ENCODE results near the gene INAFM1. TPM values are rescaled to one million over a fixed set of nuclear protein-coding genes. Genes with fewer than 3 reads are reported as not detected.

INAFM1 gene
- total and polyA plus RNA-seq, 9 of the 15 experiments (the other 6 are each of a cell fraction or from before 2014, with no cell fraction given), result 0.71 to 30.9 (median 3.1) TPM

DNA sequence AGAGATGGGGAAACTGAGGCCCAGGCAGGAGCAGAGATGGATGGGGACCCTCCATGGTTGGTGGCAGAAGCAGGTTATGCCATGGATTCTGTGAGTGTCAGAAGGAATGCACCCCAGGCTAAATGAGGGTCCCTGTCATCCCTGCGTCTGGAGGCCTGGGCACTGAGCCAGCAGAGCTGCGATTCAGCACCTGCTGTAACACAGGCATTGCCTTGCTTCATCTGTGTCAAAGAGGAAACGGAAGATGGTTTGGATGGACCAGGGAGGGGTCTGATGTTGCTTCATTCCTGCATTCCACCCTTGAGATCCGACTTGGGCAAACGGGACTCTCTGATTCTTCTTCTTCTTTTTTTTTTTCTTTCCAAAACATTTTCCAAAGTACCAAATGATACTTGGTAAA is 36.1 kb downstream of the INAFM1 start (continued):
- no peak for TF ChIP-seq RBFOX2 (IDR thresholded peaks at IDR 0.05; ENCODE audit: low read depth, low read length)
- TF ChIP-seq FOXJ3 (CRISPR knock-in tag; IDR thresholded peaks at IDR 0.05), result no peak
- TF ChIP-seq ZNF561 (CRISPR knock-in tag; conservative IDR thresholded peaks at IDR 0.05), result no peak
- peak; percentile 63 for TF ChIP-seq CEBPB (tag; IDR thresholded peaks at IDR 0.05)
- TF ChIP-seq RUNX1 (IDR thresholded peaks at IDR 0.05; ENCODE audit: low read depth), result no peak
- TF ChIP-seq, protein P1, sequence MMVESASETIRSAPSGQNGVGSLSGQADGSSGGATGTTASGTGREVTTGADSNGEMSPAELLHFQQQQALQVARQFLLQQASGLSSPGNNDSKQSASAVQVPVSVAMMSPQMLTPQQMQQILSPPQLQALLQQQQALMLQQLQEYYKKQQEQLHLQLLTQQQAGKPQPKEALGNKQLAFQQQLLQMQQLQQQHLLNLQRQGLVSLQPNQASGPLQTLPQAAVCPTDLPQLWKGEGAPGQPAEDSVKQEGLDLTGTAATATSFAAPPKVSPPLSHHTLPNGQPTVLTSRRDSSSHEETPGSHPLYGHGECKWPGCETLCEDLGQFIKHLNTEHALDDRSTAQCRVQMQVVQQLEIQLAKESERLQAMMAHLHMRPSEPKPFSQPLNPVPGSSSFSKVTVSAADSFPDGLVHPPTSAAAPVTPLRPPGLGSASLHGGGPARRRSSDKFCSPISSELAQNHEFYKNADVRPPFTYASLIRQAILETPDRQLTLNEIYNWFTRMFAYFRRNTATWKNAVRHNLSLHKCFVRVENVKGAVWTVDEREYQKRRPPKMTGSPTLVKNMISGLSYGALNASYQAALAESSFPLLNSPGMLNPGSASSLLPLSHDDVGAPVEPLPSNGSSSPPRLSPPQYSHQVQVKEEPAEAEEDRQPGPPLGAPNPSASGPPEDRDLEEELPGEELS (CRISPR knock-in tag; IDR thresholded peaks at IDR 0.05; ENCODE audit: borderline replicate concordance), result no peak
- no peak for TF ChIP-seq SAFB2 (IDR thresholded peaks at IDR 0.05; ENCODE audit: borderline replicate concordance, low read depth, low read length, severe bottlenecking)
- 0 out of 4 replicates have a peak, but pooled peaks of 1 of the 2 experiments have one; percentile 33 for TF ChIP-seq RCOR1 (IDR thresholded peaks at IDR 0.05; ENCODE audit: borderline replicate concordance in 1 of 2, low read depth in 2 of 2, low read length in 2 of 2)
- TF ChIP-seq PRPF4 (IDR thresholded peaks at IDR 0.05; ENCODE audit: insufficient read depth, low read depth, low read length, poor library complexity, severe bottlenecking), result no peak
- TF ChIP-seq MBD2 (IDR thresholded peaks at IDR 0.05; ENCODE audit: borderline replicate concordance, low read depth), result no peak
- TF ChIP-seq, protein P2, sequence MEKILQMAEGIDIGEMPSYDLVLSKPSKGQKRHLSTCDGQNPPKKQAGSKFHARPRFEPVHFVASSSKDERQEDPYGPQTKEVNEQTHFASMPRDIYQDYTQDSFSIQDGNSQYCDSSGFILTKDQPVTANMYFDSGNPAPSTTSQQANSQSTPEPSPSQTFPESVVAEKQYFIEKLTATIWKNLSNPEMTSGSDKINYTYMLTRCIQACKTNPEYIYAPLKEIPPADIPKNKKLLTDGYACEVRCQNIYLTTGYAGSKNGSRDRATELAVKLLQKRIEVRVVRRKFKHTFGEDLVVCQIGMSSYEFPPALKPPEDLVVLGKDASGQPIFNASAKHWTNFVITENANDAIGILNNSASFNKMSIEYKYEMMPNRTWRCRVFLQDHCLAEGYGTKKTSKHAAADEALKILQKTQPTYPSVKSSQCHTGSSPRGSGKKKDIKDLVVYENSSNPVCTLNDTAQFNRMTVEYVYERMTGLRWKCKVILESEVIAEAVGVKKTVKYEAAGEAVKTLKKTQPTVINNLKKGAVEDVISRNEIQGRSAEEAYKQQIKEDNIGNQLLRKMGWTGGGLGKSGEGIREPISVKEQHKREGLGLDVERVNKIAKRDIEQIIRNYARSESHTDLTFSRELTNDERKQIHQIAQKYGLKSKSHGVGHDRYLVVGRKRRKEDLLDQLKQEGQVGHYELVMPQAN (IDR thresholded peaks at IDR 0.05; ENCODE audit: borderline replicate concordance), result no peak
- TF ChIP-seq SAP30 (IDR thresholded peaks at IDR 0.05; ENCODE audit: borderline replicate concordance, insufficient read depth, low read depth, low read length, poor library complexity, severe bottlenecking), result no peak
- TF ChIP-seq REST (IDR thresholded peaks at IDR 0.05; ENCODE audit: borderline replicate concordance), result peak; percentile 2; the same call in 1 of the 2 replicates
- TF ChIP-seq REST (CRISPR knock-in tag; IDR thresholded peaks at IDR 0.05; ENCODE audit: low read depth), result no peak
- TF ChIP-seq ZNF354B (CRISPR knock-in tag; IDR thresholded peaks at IDR 0.05), result no peak
- no peak for TF ChIP-seq RBM22 (IDR thresholded peaks at IDR 0.05; ENCODE audit: low read depth, low read length, poor library complexity, severe bottlenecking)
- TF ChIP-seq ZNF79 (CRISPR knock-in tag; IDR thresholded peaks at IDR 0.05; ENCODE audit: low read depth), result no peak

Measured in K562 (cell line).